Loucy (cell line): ENCODE measurements around the gene PGK1.
"Not testable (repeated sequence)": the region's sequence is repeated elsewhere in the genome, so short reads cannot be mapped to it uniquely, and the experiment has no call there.

ENCODE experiments used
- CTCF ChIP-seq: fragments of 200-600 bp; sonication (generic); conservative IDR thresholded peaks from 2 replicates; pipeline ENCODE4 v1.5.1; 2014; ENCODE audit warnings: mild to moderate bottlenecking, antibody characterized with exemption, low read length
- EZH2phosphoT487 ChIP-seq: fragments of 200-600 bp; IDR thresholded peaks from 2 replicates; pipeline ENCODE4 v1.6.1; 2018; ENCODE audit warnings: antibody characterized with exemption, mild to moderate bottlenecking, moderate library complexity, borderline replicate concordance

- not testable (repeated sequence) for TF ChIP-seq CTCF, EZH2phosphoT487
Measured at GRCh38 chrX:78157373-78157772, 53.3 kb downstream of the PGK1 start.
